GM12874 (cell line): ENCODE results near the gene GSTO1.

ENCODE experiments used
- TF ChIP-seq, protein P1 (sequence below): IDR thresholded peaks from 2 replicates; pipeline ENCODE4 v1.5.1; 2011; ENCODE audit warnings: low read depth, mild to moderate bottlenecking, control low read depth, low read length, moderate library complexity; ENCODE audit not compliant: insufficient read depth

The GSTO1 gene

DNA sequence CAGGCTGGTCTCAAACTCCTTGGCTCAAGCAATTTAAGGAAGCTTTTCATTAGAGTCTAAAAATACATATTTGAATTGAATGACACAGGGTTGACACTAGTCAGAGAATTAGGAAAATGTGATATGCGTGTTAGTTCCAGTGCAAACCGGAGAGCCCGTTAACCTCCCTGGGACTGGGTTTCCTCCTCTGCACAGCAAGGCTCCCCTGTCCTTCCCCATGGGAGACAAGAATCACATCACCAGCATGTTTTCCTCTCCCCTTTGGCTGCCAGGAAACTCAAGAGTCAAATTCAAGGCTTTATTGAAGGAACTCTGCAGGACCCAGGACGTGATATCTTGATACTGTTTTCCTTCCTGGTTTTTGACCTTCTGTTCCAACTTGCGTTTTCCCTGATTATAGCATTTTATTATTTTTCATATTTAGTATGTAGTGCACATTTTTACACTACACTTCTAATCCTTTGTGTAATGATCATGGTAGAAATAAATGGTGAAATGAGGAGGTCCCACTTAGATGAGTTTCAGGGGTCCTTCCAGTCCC is 39.2 kb downstream of the GSTO1 start:
- TF ChIP-seq, protein P1, sequence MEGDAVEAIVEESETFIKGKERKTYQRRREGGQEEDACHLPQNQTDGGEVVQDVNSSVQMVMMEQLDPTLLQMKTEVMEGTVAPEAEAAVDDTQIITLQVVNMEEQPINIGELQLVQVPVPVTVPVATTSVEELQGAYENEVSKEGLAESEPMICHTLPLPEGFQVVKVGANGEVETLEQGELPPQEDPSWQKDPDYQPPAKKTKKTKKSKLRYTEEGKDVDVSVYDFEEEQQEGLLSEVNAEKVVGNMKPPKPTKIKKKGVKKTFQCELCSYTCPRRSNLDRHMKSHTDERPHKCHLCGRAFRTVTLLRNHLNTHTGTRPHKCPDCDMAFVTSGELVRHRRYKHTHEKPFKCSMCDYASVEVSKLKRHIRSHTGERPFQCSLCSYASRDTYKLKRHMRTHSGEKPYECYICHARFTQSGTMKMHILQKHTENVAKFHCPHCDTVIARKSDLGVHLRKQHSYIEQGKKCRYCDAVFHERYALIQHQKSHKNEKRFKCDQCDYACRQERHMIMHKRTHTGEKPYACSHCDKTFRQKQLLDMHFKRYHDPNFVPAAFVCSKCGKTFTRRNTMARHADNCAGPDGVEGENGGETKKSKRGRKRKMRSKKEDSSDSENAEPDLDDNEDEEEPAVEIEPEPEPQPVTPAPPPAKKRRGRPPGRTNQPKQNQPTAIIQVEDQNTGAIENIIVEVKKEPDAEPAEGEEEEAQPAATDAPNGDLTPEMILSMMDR, result no peak

DNA sequence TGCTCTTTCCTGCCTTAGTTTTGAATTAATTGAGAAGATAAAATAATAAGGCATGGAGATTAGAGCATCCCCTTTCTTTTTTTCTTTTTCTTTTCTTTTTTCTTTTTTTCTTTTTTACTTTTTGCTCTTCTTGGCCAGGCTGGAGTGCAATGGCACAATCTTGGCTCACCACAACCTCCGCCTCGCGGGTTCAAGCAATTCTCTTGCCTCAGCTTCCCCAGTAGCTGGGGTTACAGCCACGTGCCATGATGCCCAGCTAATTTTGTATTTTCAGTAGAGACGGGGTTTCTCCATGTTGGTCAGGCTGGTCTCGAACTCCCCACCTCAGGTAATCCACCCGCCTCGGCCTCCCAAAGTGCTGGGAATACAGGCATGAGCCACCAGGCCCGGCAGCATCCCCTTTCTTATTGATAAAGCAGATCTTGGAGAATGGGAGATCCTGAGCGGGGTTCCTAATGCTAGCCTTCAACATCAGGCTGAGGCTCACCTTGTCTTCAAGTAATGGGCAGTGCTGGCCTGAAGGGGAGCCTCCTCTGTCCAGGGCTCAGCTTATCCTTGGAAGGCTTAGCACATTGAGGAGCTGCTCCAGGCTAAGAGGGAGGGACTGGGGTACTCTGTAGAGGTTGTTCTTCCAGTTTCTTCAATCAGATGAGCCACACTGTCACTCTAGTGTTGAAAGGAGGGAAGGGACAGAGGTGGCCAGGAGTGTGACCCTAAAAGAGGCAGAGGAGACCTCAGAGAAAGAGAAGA is 42.2 kb downstream of the GSTO1 start:
- TF ChIP-seq, protein P1, result no peak

DNA sequence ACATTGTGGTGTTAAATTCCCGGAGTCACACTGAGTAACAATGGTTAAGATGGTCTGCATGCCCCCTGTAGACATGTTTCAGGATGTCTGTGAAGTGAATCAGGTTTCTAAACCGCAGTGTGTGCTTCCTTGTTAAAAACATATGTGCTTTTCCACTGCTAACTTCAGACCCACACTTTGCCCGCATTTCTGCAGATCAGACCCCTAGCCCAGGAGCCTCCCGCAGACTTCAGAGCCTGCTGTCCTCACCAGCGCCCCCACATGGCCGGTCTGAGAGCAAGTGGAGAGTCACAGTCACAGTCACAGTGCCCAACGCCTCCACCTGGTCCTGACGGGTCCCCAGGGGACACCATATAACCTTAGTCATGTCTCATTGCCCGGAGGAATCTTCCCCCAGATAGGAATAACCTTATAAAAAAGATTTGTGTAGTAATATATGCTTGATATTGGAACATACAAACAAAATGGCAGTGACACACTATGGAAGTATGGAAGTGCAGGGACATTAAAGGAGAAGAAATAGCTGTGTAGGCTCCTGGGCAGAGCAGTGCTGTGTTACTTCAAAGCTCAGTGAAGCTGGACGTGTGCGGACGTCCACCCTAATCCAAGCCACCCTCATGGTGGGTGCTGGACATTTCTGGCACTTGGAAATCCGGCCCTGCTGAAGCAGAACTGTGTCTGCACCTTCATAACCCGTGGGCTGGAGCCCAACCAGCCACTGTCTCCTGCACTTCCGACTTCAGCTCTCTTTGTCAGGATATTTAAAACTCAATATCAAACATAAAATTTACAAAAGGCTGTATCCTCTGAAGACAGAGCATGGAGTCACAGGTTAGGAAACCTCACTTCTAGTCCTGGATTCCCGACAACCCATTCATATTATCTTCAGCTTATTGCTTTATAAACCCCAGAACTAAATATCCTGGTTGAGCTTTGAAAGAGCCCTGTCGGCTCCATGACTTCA is 43.3 kb downstream of the GSTO1 start:
- TF ChIP-seq, protein P1, result peak; percentile 54; the same call in 1 of the 2 replicates

DNA sequence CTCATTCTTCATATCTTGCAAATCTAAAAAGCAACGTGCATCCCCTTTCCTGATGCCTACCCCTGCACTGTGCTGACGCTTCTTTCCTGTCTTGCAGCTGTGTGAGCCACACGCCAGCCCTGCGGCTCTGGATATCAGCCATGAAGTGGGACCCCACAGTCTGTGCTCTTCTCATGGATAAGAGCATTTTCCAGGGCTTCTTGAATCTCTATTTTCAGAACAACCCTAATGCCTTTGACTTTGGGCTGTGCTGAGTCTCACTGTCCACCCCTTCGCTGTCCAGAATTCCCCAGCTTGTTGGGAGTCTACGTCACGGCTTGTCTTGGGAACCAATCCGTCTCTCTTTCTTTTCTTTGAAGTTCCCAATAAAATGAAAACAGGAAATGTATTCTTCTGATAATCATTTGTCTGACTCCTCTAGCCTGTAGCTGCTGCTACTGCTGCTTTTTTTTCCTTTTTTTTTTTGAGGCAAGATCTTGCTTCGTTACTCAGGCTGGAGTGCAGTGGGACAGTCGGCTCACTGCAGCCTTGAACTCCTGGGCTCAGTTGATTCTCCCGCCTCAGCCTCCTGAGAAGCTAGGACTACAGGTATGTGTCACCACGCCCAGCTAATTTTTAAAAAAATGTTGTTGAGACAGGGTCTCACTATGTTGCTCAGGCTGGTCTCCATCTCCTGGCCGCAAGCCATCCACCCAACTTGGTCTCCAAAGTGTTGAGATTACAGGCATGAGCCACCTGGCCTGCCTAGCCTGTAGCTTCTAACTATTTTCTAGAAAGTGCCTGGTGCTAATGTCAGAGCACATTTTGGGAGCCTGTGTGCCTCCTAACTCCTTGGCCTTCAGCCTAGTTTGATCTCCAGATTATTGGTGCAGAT is 44.6 kb downstream of the GSTO1 start:
- TF ChIP-seq, protein P1, result no peak

DNA sequence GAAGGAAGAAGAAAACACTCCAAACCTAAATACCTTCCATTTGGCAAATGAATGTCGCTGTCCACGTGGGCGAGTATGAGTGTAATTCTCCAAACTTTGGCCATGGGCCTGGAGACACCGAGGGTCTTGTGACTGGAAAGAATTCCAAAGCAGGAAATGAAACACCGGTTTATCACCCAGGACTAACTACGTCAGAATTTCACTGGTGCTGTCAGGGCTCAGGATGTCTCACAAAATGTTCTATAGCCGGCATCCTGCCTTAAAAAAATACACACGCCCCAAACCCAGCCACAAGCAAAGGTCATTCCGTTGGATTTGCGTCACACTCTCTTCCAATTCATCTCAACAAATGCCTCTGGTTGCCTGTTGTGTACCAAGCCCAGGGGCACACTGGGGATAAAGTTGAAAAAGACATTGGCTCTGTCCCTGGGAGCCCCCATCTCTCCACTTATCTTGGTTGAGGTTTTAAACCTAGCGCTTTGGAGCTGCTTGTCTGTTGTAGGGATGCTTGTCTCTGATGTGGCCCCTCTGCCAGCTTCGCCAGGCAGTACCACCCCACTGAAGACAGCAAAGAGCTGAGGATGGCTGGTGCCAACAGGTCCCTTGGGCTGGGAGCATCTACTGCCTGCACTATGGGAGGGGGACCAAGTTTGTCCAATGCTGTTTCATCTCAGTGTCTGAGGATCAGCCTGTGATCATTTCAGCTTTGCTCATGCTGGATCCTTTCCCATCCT is 45.5 kb downstream of the GSTO1 start:
- TF ChIP-seq, protein P1, result no peak

DNA sequence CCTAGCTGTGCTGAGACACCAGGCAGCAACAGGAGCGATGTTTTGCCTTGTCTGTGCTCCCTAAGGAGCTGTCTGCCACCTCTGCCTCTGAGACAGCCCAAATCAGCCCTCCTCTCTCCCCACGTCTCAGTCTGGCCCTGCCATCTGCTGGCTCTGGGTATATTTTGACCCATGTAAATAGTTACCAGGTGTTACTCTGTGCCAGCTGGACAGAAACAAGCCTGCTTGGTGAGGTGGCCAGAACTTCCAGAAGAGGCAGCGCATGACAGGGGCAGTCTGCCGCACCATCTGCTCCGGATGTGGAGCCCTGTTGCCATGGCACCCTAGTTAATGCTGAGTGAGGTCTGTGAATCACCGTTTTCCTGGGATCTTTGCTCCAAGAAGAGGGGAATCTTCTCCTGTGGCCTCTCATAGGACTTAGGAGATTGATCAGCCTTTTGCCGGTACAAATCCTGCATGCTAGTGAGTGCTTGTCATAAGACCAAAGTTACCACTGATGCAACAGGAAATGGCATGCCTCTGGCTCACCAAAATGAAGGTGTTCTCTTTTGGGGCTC is 46.1 kb downstream of the GSTO1 start:
- TF ChIP-seq, protein P1, result no peak
